Measurements from ENCODE around the gene BCL2L1. TPM values are rescaled to one million over a fixed set of nuclear protein-coding genes. Genes with fewer than 3 reads are reported as not detected.

Gene BCL2L1
- total and polyA plus RNA-seq, 10 of the 15 experiments (the other 5 are each of a cell fraction or from before 2014, with no cell fraction given), result 0.63 to 67.7 (median 43.6) TPM

DNA sequence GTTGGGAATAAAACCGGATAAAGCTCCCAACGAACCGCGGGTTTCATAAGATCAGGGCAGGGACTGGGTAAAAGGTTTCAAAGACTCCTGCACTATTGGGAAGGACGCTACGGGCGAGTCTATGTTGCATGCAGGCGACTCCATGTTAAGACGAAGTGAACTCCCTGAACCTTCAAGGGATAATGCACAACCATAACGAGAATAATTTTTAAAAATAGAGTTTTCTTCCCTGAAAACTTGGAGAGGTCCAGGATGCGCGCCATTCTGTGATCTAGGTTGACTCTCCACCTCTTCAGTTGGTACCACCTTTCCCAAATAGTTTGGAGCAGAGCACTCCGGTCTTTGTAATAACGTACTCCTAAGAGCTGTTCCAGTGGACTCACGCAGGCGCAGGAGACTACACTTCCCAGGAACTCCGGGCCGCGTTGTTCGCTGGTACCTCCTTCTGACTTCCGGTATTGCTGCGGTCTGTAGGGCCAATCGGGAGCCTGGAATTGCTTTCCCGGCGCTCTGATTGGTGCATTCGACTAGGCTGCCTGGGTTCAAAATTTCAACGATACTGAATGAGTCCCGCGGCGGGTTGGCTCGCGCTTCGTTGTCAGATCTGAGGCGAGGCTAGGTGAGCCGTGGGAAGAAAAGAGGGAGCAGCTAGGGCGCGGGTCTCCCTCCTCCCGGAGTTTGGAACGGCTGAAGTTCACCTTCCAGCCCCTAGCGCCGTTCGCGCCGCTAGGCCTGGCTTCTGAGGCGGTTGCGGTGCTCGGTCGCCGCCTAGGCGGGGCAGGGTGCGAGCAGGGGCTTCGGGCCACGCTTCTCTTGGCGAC lies 16.3 kb upstream of the BCL2L1 start, which contains the start of gene TPX2 (continued):
- TF ChIP-seq JUND (IDR thresholded peaks at IDR 0.05; ENCODE audit: low read depth, low read length) (no peak), RUNX3 (IDR thresholded peaks at IDR 0.05; ENCODE audit: low read length) (peak; percentile 38), EGR1 (IDR thresholded peaks at IDR 0.05; ENCODE audit: borderline replicate concordance in 1 of 2, low read depth in 2 of 2, low read length in 2 of 2) (no peak), POU2F2 (IDR thresholded peaks at IDR 0.05; ENCODE audit: borderline replicate concordance, low read depth, low read length) (no peak), POLR2A (IDR thresholded peaks at IDR 0.05; ENCODE audit: low read depth, low read length) (peak; percentile 82), HCFC1 (IDR thresholded peaks at IDR 0.05; ENCODE audit: low read length) (peak; percentile 85), POLR2AphosphoS5 (IDR thresholded peaks at IDR 0.05; ENCODE audit: low read length) (no peak), SUPT20H (IDR thresholded peaks at IDR 0.05; ENCODE audit: borderline replicate concordance, control insufficient read depth, low read depth, low read length) (no peak), SUZ12 (IDR thresholded peaks at IDR 0.05; ENCODE audit: unreplicated experiment) (no peak), CBX3 (IDR thresholded peaks at IDR 0.05; ENCODE audit: borderline replicate concordance, low read depth) (no peak), CHD4 (IDR thresholded peaks at IDR 0.05) (no peak), PML (IDR thresholded peaks at IDR 0.05; ENCODE audit: low read length) (peak; percentile 66)
- TF ChIP-seq, protein P1, sequence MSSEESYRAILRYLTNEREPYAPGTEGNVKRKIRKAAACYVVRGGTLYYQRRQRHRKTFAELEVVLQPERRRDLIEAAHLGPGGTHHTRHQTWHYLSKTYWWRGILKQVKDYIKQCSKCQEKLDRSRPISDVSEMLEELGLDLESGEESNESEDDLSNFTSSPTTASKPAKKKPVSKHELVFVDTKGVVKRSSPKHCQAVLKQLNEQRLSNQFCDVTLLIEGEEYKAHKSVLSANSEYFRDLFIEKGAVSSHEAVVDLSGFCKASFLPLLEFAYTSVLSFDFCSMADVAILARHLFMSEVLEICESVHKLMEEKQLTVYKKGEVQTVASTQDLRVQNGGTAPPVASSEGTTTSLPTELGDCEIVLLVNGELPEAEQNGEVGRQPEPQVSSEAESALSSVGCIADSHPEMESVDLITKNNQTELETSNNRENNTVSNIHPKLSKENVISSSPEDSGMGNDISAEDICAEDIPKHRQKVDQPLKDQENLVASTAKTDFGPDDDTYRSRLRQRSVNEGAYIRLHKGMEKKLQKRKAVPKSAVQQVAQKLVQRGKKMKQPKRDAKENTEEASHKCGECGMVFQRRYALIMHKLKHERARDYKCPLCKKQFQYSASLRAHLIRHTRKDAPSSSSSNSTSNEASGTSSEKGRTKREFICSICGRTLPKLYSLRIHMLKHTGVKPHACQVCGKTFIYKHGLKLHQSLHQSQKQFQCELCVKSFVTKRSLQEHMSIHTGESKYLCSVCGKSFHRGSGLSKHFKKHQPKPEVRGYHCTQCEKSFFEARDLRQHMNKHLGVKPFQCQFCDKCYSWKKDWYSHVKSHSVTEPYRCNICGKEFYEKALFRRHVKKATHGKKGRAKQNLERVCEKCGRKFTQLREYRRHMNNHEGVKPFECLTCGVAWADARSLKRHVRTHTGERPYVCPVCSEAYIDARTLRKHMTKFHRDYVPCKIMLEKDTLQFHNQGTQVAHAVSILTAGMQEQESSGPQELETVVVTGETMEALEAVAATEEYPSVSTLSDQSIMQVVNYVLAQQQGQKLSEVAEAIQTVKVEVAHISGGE (CRISPR knock-in tag; IDR thresholded peaks at IDR 0.05), result no peak
- TF ChIP-seq, protein P2, sequence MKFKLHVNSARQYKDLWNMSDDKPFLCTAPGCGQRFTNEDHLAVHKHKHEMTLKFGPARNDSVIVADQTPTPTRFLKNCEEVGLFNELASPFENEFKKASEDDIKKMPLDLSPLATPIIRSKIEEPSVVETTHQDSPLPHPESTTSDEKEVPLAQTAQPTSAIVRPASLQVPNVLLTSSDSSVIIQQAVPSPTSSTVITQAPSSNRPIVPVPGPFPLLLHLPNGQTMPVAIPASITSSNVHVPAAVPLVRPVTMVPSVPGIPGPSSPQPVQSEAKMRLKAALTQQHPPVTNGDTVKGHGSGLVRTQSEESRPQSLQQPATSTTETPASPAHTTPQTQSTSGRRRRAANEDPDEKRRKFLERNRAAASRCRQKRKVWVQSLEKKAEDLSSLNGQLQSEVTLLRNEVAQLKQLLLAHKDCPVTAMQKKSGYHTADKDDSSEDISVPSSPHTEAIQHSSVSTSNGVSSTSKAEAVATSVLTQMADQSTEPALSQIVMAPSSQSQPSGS (IDR thresholded peaks at IDR 0.05; ENCODE audit: low read length), result no peak
- TF ChIP-seq, protein P3, sequence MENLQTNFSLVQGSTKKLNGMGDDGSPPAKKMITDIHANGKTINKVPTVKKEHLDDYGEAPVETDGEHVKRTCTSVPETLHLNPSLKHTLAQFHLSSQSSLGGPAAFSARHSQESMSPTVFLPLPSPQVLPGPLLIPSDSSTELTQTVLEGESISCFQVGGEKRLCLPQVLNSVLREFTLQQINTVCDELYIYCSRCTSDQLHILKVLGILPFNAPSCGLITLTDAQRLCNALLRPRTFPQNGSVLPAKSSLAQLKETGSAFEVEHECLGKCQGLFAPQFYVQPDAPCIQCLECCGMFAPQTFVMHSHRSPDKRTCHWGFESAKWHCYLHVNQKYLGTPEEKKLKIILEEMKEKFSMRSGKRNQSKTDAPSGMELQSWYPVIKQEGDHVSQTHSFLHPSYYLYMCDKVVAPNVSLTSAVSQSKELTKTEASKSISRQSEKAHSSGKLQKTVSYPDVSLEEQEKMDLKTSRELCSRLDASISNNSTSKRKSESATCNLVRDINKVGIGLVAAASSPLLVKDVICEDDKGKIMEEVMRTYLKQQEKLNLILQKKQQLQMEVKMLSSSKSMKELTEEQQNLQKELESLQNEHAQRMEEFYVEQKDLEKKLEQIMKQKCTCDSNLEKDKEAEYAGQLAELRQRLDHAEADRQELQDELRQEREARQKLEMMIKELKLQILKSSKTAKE (IDR thresholded peaks at IDR 0.05; ENCODE audit: low read depth, poor library complexity, severe bottlenecking), result no peak
